GM23248 (cell line): ENCODE measurements around the gene SNCA. TPM values are rescaled to one million over a fixed set of nuclear protein-coding genes. Genes with fewer than 3 reads are reported as not detected.

ENCODE experiments used
- DNase-seq: peaks from one replicate; pipeline ENCODE4 v3.0.0-alpha.2; 2015
- H2AFZ ChIP-seq: fragments of 200-600 bp; sonication (generic); 2 replicates; pipeline ENCODE4 v1.6.1; 2016; ENCODE audit warnings: antibody characterized with exemption
- H3F3A ChIP-seq: fragments of 200-600 bp; sonication (generic); 2 replicates; pipeline ENCODE4 v1.6.1; 2016; ENCODE audit warnings: mild to moderate bottlenecking, antibody characterized with exemption, mixed run types; ENCODE audit not compliant: insufficient read depth
- H3K27ac ChIP-seq: fragments of 200-600 bp; sonication (generic); 2 replicates; pipeline ENCODE4 v1.5.1; 2016; ENCODE audit warnings: mild to moderate bottlenecking
- H3K27me3 ChIP-seq: fragments of 200-600 bp; sonication (generic); replicated peaks from 2 replicates; pipeline ENCODE4 v1.6.1; 2016; ENCODE audit warnings: mild to moderate bottlenecking; ENCODE audit not compliant: insufficient read depth
- H3K36me3 ChIP-seq: fragments of 200-600 bp; sonication (generic); 2 replicates; pipeline ENCODE4 v1.6.1; 2016; ENCODE audit warnings: low read depth, mild to moderate bottlenecking
- H3K4me1 ChIP-seq: fragments of 200-600 bp; sonication (generic); 2 replicates; pipeline ENCODE4 v1.6.1; 2016; ENCODE audit warnings: mild to moderate bottlenecking; ENCODE audit not compliant: insufficient read depth
- H3K4me2 ChIP-seq: fragments of 200-600 bp; sonication (generic); one replicate; pipeline ENCODE4 v1.6.1; 2016; ENCODE audit warnings: mild to moderate bottlenecking; ENCODE audit not compliant: unreplicated experiment
- H3K4me3 ChIP-seq: fragments of 200-600 bp; sonication (generic); 2 replicates; pipeline ENCODE4 v1.5.1; 2016; ENCODE audit warnings: mild to moderate bottlenecking
- H3K79me2 ChIP-seq: fragments of 200-600 bp; sonication (generic); 2 replicates; pipeline ENCODE4 v1.6.1; 2016; ENCODE audit warnings: mild to moderate bottlenecking; ENCODE audit not compliant: insufficient read depth
- H3K9ac ChIP-seq: fragments of 200-600 bp; sonication (generic); 2 replicates; pipeline ENCODE4 v1.6.1; 2016; ENCODE audit warnings: mild to moderate bottlenecking
- H3K9me2 ChIP-seq: fragments of 200-600 bp; sonication (generic); 2 replicates; pipeline ENCODE4 v1.6.1; 2016; ENCODE audit warnings: mixed run types, mild to moderate bottlenecking, moderate library complexity; ENCODE audit not compliant: insufficient read depth
- H3K9me3 ChIP-seq: fragments of 200-600 bp; sonication (generic); one replicate; pipeline ENCODE4 v1.6.1; 2017; ENCODE audit warnings: low read depth
- H4K20me1 ChIP-seq: fragments of 200-600 bp; sonication (generic); 2 replicates; pipeline ENCODE4 v1.6.0; 2016; ENCODE audit not compliant: insufficient read depth
- EZH2 ChIP-seq: fragments of 200-600 bp; sonication (generic); IDR thresholded peaks from 2 replicates; pipeline ENCODE4 v1.6.1; 2018; ENCODE audit warnings: antibody characterized with exemption, mild to moderate bottlenecking; ENCODE audit not compliant: insufficient read depth, poor library complexity, severe bottlenecking
- EZH2phosphoT487 ChIP-seq: fragments of 200-600 bp; sonication (generic); IDR thresholded peaks from 2 replicates; pipeline ENCODE4 v1.6.1; 2018; ENCODE audit warnings: antibody characterized with exemption, moderate library complexity, mild to moderate bottlenecking, low read depth; ENCODE audit not compliant: insufficient read depth
- WGBS, 2 experiments: methylation state at CpG; one replicate each; pipeline ENCODE4 v1.1.6; 2015 to 2017; ENCODE audit warnings: low lambda C conversion rate in 2 of 2, low coverage in 1 of 2; ENCODE audit errors: missing lambda C conversion rate in 2 of 2; 5-methylcytosine and 5-hydroxymethylcytosine counted together
- in situ Hi-C: fragments of 300-500 bp; cut with MboI; formaldehyde crosslinking; loops from 2 replicates; pipeline ENCODE4 v1.15.0; 2020
- polyA plus RNA-seq: library from polyadenylated mRNA; unstranded; fragments of >200 nt; fragmentation: Nextera tagmentation; extraction: Ambion mirVana; gene quantifications from 2 replicates; pipeline ENCODE4 v1.2.1, GENCODE V29; 2016
- total RNA-seq: library from RNA; depleted of rRNA; stranded (reverse); fragments of >200 nt; shearing (Covaris generic); gene quantifications from 2 replicates; pipeline ENCODE4 v1.2.3, GENCODE V29; 2014

SNCA gene
- total and polyA plus RNA-seq, 2 experiments from 2014 or later, result 0.25 TPM; not detected in 1

DNA sequence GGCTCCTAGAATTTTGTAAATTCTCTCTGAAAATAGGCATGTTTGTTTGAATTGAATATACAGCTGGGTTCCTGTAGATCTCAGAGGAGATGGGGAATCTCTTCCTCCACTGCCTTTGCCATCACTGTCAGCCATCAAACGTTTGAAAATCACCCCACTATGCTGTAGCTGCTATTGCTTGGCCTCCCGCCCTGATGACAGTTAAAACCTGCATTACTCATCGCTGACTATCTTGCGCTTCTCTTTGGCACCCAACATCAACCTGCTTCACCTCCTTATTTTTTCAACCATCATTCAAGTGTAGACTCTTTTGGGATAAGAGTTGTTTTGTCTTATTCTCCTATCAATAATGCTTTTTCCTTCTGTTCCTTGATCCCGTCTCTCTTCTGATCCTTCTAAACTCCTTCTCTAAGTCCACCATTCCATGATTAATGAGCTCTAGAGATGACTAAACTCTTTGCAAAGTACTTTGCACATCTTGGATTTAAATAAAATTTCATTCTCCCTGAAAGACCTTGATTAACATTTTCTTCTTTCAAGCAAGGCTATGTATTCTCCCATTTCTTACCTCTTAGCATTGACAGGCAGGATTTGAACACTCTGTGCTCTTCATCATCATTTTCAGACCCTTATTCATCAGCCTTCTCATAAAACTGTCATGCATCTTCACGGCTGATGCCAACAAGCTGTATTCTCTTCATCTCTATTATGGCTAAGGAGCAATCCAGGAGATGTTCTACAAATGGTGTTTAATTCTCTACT is 133.0 kb downstream of the SNCA start:
- 52 to 54% methylated on average over 6 of the region's 6 CpGs for WGBS, 2 experiments
- H3K9me2 ChIP-seq, result no peaks in the 10 kb centered on the region
- H3K4me1 ChIP-seq, result no peaks in the 10 kb centered on the region
- H3F3A ChIP-seq, result no peaks in the 10 kb centered on the region
- H4K20me1 ChIP-seq, result no peaks in the 10 kb centered on the region
- in situ Hi-C loops, result no loop called here
- DNase-seq, result peak; percentile 19
- H3K36me3 ChIP-seq, result no peaks in the 10 kb centered on the region
- H3K9ac ChIP-seq, result no peak overlapping the region
- H3K9me3 ChIP-seq, result no peaks in the 10 kb centered on the region
- H3K4me2 ChIP-seq, result no peak overlapping the region
- no peak overlapping the region for H3K4me3 ChIP-seq
- no peaks in the 10 kb centered on the region for H3K79me2 ChIP-seq
- no peaks in the 10 kb centered on the region for H3K27me3 ChIP-seq
- TF ChIP-seq EZH2 (no peak), EZH2phosphoT487 (no peak)
- no peak overlapping the region for H2AFZ ChIP-seq
- no peak overlapping the region for H3K27ac ChIP-seq

DNA sequence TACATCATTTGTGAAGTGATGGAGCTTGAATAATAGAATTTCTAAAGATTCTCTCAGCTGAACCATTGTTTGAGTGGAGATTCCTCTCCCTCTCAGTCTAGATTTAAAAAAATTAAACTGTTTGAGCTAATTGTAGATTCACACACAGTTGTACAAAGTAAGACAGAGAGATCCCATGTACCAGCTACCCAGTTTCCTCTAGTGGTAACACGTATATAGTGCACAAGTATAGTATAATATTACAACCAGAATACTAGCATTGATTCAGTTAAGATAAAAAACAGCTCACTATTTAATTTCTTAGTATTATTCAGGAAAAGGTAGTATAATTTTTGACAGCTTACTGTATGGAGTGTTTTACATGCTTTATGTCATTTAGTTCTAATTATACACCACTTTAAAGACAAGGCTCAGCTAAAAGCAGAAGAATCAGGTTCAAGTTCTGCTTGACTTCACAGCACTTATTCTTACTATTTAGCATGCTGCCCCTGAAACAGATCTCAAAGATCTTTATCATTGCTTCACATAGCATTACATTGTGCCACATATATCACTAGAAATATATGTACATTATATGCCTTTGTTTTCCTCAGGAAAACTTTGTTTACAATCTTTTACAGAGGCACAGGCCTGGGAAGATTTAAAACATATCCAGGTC is 136.1 kb downstream of the SNCA start:
- Histone ChIP-seq H3K27ac (no peak overlapping the region), H3K27me3 (no peaks in the 10 kb centered on the region), H3K36me3 (no peaks in the 10 kb centered on the region), H3K9ac (no peak overlapping the region), H3K4me3 (no peak overlapping the region), H3K9me2 (no peaks in the 10 kb centered on the region), H3K79me2 (no peaks in the 10 kb centered on the region), H3K4me1 (no peaks in the 10 kb centered on the region), H3F3A (no peaks in the 10 kb centered on the region), H3K4me2 (no peak overlapping the region), H2AFZ (no peak overlapping the region), H3K9me3 (no peaks in the 10 kb centered on the region), H4K20me1 (no peaks in the 10 kb centered on the region)
- WGBS, 2 experiments, result 30 to 41% methylated on average over 1 of the region's 1 CpG
- in situ Hi-C loops, result no loop called here
- no peak for TF ChIP-seq EZH2
- TF ChIP-seq EZH2phosphoT487, result no peak
- no peak for DNase-seq

DNA sequence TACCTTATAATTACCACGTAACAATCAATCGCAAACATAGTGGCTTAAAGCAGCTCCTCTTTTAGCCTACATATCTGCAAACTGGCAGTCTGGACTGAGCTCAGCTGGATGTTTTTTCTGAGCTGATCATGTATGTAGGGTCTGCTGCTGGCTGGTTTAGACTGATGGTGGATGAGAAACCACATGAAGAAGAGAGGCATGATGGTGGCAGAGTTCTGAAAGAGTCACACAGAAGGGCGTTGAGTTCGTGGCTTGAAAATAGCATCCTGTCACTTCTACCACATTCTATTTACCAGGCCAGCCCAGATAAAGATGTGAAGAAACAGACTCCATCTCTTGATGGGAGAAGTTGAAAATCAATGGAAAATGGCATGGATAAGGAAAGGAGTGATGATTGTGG is 151.3 kb downstream of the SNCA start:
- no peak overlapping the region for H2AFZ ChIP-seq
- TF ChIP-seq EZH2phosphoT487, result no peak
- no peak for TF ChIP-seq EZH2
- DNase-seq, result no peak
- no peaks in the 10 kb centered on the region for H3K36me3 ChIP-seq
- in situ Hi-C loops, result no loop called here
- no peaks in the 10 kb centered on the region for H3K9me3 ChIP-seq
- 57 to 66% methylated on average over 4 of the region's 4 CpGs for WGBS, 2 experiments
- no peaks in the 10 kb centered on the region for H3K27me3 ChIP-seq
- H3K4me3 ChIP-seq, result no peak overlapping the region
- H3K4me2 ChIP-seq, result no peak overlapping the region
- H3K9me2 ChIP-seq, result no peaks in the 10 kb centered on the region
- H3K4me1 ChIP-seq, result no peaks in the 10 kb centered on the region
- H3F3A ChIP-seq, result no peaks in the 10 kb centered on the region
- H3K79me2 ChIP-seq, result no peaks in the 10 kb centered on the region
- no peaks in the 10 kb centered on the region for H4K20me1 ChIP-seq
- H3K9ac ChIP-seq, result no peak overlapping the region
- no peak overlapping the region for H3K27ac ChIP-seq

DNA sequence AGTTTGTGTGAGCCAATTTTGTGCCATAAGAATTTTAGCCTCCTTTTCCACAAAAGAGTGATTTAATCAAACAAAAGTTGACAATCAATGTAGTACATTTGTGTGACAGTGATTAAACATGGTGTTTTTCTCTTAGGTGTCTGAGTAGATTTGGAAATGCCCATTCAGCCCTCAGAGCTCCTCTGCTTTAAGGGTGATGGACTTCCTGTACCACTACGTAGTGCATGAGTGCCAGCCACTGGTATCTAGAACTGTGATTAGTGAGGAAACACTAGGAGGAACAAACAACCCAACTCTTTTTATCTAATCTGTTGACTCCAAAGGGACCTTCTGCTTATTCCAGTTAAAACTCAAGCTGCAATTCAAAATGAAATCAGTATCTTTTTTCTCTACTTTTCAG is 151.7 kb downstream of the SNCA start:
- Histone ChIP-seq H3K4me1 (no peaks in the 10 kb centered on the region), H3K9me2 (no peaks in the 10 kb centered on the region), H3K36me3 (no peaks in the 10 kb centered on the region), H3K4me2 (no peak overlapping the region), H4K20me1 (no peaks in the 10 kb centered on the region), H3K27me3 (no peaks in the 10 kb centered on the region), H3K9ac (no peak overlapping the region), H2AFZ (no peak overlapping the region), H3F3A (no peaks in the 10 kb centered on the region), H3K4me3 (no peak overlapping the region), H3K79me2 (no peaks in the 10 kb centered on the region), H3K27ac (no peak overlapping the region), H3K9me3 (no peaks in the 10 kb centered on the region)
- TF ChIP-seq EZH2, result no peak
- TF ChIP-seq EZH2phosphoT487, result no peak
- DNase-seq, result no peak
- in situ Hi-C loops, result no loop called here
- 52 to 53% methylated on average over 1 of the region's 1 CpG for WGBS, 2 experiments
